Measurements from ENCODE around the gene FAR1. TPM values are rescaled to one million over a fixed set of nuclear protein-coding genes. Genes with fewer than 3 reads are reported as not detected.

FAR1 gene
- total and polyA plus RNA-seq, 4 experiments from 2014 or later: 3.0 to 39.7 (median 22.2) TPM

- no peaks in the 10 kb centered on the region for H3K36me3 ChIP-seq (ENCODE audit: insufficient read depth, low read length)
- no peak overlapping the region for H3K4me3 ChIP-seq (ENCODE audit: low read length in 2 of 2)
- Mint-ChIP-seq H3K9me3 (no peaks in the 10 kb centered on the region), H3K27me3 (no peaks in the 10 kb centered on the region), H3K4me1 (peaks cover 33 to 53% (median 44%) of the 10 kb centered on the region in 4 donors), H3K4me3 (no peak overlapping the region), H3K27ac (peak overlapping the region in 1 of 7 donors; percentile 23), H3K36me3 (peaks cover 2 to 13% of the 10 kb centered on the region in 2 donors)
- no peaks in the 10 kb centered on the region for H3K9me3 ChIP-seq (ENCODE audit: control insufficient read depth in 1 of 2, low read length in 2 of 2)
- intact Hi-C loops (cut with micrococcal nuclease): no loop called here
- H3K4me1 ChIP-seq (ENCODE audit: insufficient read depth, low read length): peaks cover 22% of the 10 kb centered on the region
- no peak overlapping the region for H3K27ac ChIP-seq (ENCODE audit: low read depth, low read length)
- DNase-seq: no peak
- ChIA-PET POLR2A (ENCODE audit: partially characterized antibody) (no interaction called here), CTCF (ENCODE audit: partially characterized antibody) (no interaction called here)
- no peaks in the 10 kb centered on the region for H3K27me3 ChIP-seq (ENCODE audit: insufficient read depth, low read length)
Observed at GRCh38 chr11:13681446-13681845, 13.0 kb downstream of the FAR1 start.

DNA sequence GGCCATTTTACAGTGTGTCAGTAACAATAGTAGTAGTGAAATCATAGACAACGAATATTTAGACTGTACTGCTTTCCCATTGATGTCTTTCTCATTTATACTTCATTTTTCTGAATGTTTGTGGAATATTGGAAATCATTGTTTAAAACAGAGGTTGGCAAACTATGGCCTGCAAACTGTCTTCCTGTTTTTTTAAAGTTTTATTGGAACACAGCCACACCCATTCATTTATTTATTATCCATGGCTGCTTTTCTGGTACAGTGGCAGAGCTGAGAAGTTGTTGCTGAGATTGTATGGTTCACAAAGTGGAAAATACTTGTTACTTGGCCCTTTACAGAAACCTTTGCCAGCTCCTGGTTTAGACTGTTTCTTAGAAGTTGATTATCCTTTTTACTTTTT is 13.7 kb downstream of the FAR1 start:
- no peak overlapping the region for H3K27ac ChIP-seq (ENCODE audit: low read depth, low read length)
- intact Hi-C loops (cut with micrococcal nuclease): no loop called here
- Mint-ChIP-seq H3K27ac (no peak overlapping the region), H3K4me3 (peak overlapping the region in 1 of 8 donors; percentile 17), H3K9me3 (no peaks in the 10 kb centered on the region), H3K36me3 (peaks cover 2 to 13% of the 10 kb centered on the region in 2 donors), H3K27me3 (no peaks in the 10 kb centered on the region), H3K4me1 (peaks cover 31 to 46% (median 39%) of the 10 kb centered on the region in 4 donors)
- H3K36me3 ChIP-seq (ENCODE audit: insufficient read depth, low read length): no peaks in the 10 kb centered on the region
- ChIA-PET CTCF (ENCODE audit: partially characterized antibody) (no interaction called here), POLR2A (ENCODE audit: partially characterized antibody) (no interaction called here)
- no peaks in the 10 kb centered on the region for H3K9me3 ChIP-seq (ENCODE audit: control insufficient read depth in 1 of 2, low read length in 2 of 2)
- no peak for DNase-seq
- no peaks in the 10 kb centered on the region for H3K27me3 ChIP-seq (ENCODE audit: insufficient read depth, low read length)
- peaks cover 22% of the 10 kb centered on the region for H3K4me1 ChIP-seq (ENCODE audit: insufficient read depth, low read length)
- no peak overlapping the region for H3K4me3 ChIP-seq (ENCODE audit: low read length in 2 of 2)

GRCh38 chr11:13685461-13686108 is 17.1 kb downstream of the FAR1 start:
- Mint-ChIP-seq H3K9me3 (peaks cover 0 to 2% (median 0%) of the 10 kb centered on the region in 8 donors), H3K27ac (no peak overlapping the region), H3K4me1 (peaks cover 20 to 29% (median 22%) of the 10 kb centered on the region in 4 donors), H3K4me3 (no peak overlapping the region), H3K36me3 (peaks cover 2 to 24% of the 10 kb centered on the region in 2 donors), H3K27me3 (no peaks in the 10 kb centered on the region)
- H3K4me1 ChIP-seq (ENCODE audit: insufficient read depth, low read length): peaks cover 15% of the 10 kb centered on the region
- ChIA-PET POLR2A (ENCODE audit: partially characterized antibody) (no interaction called here), CTCF (ENCODE audit: partially characterized antibody) (no interaction called here)
- H3K9me3 ChIP-seq (ENCODE audit: control insufficient read depth in 1 of 2, low read length in 2 of 2): no peaks in the 10 kb centered on the region
- no peaks in the 10 kb centered on the region for H3K36me3 ChIP-seq (ENCODE audit: insufficient read depth, low read length)
- DNase-seq: no peak
- no peak overlapping the region for H3K27ac ChIP-seq (ENCODE audit: low read depth, low read length)
- H3K4me3 ChIP-seq (ENCODE audit: low read length in 2 of 2): no peak overlapping the region
- H3K27me3 ChIP-seq (ENCODE audit: insufficient read depth, low read length): no peaks in the 10 kb centered on the region
- intact Hi-C loops (cut with micrococcal nuclease): no loop called here

DNA sequence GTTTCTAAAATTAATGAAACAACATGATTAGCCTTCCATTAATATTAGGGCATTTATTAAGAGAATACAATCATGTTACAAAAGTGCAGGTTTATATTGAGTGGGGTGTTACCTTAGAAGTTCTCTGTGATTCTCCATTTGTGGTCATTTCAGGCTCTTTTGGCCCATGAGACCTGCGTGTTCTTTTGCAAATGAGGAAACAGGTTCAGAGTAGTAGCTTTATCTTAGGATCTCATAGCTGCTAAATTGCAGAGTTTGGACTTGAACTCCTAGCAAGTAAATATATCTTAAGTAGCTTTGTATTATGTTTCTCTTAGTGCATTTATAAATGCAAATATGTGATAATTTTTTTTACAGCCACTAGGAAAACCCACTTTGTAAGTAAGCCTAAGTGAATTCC is 18.3 kb downstream of the FAR1 start:
- POLR2A ChIA-PET (ENCODE audit: partially characterized antibody): interaction anchor here (1.0 kb wide), 1 partner anchor 10 kb away, joined by 4 read pairs; no protein-coding TSS in a partner anchor
- CTCF ChIA-PET (ENCODE audit: partially characterized antibody): interaction anchor here (0.9 kb wide), 1 partner anchor 19 kb away, joined by 3 read pairs; the partner anchor contains the start of gene FAR1

GRCh38 chr11:13687271-13687670 is 18.8 kb downstream of the FAR1 start:
- ChIA-PET POLR2A (ENCODE audit: partially characterized antibody) (interaction anchor here (1.0 kb wide), 1 partner anchor 10 kb away, joined by 4 read pairs; no protein-coding TSS in a partner anchor), CTCF (ENCODE audit: partially characterized antibody) (no interaction called here)
- intact Hi-C loops (cut with micrococcal nuclease): no loop called here
- Histone ChIP-seq H3K4me3 (ENCODE audit: low read length in 2 of 2) (no peak overlapping the region), H3K9me3 (ENCODE audit: control insufficient read depth in 1 of 2, low read length in 2 of 2) (no peaks in the 10 kb centered on the region), H3K4me1 (ENCODE audit: insufficient read depth, low read length) (peaks cover 4% of the 10 kb centered on the region), H3K27ac (ENCODE audit: low read depth, low read length) (no peak overlapping the region), H3K27me3 (ENCODE audit: insufficient read depth, low read length) (no peaks in the 10 kb centered on the region), H3K36me3 (ENCODE audit: insufficient read depth, low read length) (no peaks in the 10 kb centered on the region)
- Mint-ChIP-seq H3K36me3 (peaks cover 2 to 30% of the 10 kb centered on the region in 2 donors), H3K9me3 (peaks cover 0 to 2% (median 0%) of the 10 kb centered on the region in 8 donors), H3K27me3 (no peaks in the 10 kb centered on the region), H3K4me1 (peaks cover 11 to 25% (median 15%) of the 10 kb centered on the region in 4 donors), H3K27ac (no peak overlapping the region), H3K4me3 (no peak overlapping the region)
- DNase-seq: no peak

More for the DNA sequence above, 18.3 kb downstream of the FAR1 start:
- Mint-ChIP-seq H3K4me3 (no peak overlapping the region), H3K27ac (peak overlapping the region in 1 of 7 donors; percentile 19), H3K27me3 (no peaks in the 10 kb centered on the region), H3K36me3 (peaks cover 2 to 30% of the 10 kb centered on the region in 2 donors), H3K4me1 (peaks cover 11 to 25% (median 18%) of the 10 kb centered on the region in 4 donors), H3K9me3 (peaks cover 0 to 2% (median 0%) of the 10 kb centered on the region in 8 donors)
- Histone ChIP-seq H3K36me3 (ENCODE audit: insufficient read depth, low read length) (no peaks in the 10 kb centered on the region), H3K4me1 (ENCODE audit: insufficient read depth, low read length) (peaks cover 7% of the 10 kb centered on the region), H3K4me3 (ENCODE audit: low read length in 2 of 2) (no peak overlapping the region), H3K27ac (ENCODE audit: low read depth, low read length) (no peak overlapping the region), H3K9me3 (ENCODE audit: control insufficient read depth in 1 of 2, low read length in 2 of 2) (no peaks in the 10 kb centered on the region), H3K27me3 (ENCODE audit: insufficient read depth, low read length) (no peaks in the 10 kb centered on the region)
- intact Hi-C loops (cut with micrococcal nuclease): no loop called here
- no peak for DNase-seq

DNA sequence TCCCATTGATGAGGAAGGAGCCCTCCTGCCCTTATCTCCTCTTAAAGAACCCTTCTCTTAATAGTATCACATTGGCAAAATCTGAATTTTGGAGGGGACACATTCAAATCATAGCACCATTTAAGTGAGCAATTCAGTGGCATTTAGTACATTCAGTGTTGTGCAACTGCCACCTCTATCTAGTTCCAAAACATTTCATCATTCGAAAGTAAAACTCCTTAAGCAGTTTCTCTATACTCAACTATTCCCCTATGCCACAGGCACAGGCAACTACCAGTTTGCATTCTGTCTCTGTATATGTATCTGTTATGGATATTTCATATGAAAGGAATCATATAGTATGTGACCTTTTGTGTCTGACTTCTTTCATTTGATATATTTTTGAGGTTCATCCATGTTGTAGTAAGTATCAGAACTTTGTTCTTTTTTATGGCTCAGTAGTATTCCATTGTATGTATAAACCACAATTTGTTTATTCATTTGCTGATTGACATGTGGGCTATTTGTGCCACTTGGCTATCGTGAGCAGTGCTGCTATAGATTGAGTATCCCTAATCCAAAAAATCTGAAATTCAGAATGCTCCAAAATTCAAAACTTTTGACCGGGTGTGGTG is 22.9 kb downstream of the FAR1 start:
- Histone ChIP-seq H3K27ac (ENCODE audit: low read depth, low read length) (no peak overlapping the region), H3K4me1 (ENCODE audit: insufficient read depth, low read length) (no peaks in the 10 kb centered on the region), H3K36me3 (ENCODE audit: insufficient read depth, low read length) (no peaks in the 10 kb centered on the region), H3K9me3 (ENCODE audit: control insufficient read depth in 1 of 2, low read length in 2 of 2) (no peaks in the 10 kb centered on the region), H3K27me3 (ENCODE audit: insufficient read depth, low read length) (no peaks in the 10 kb centered on the region), H3K4me3 (ENCODE audit: low read length in 2 of 2) (no peak overlapping the region)
- Mint-ChIP-seq H3K9me3 (peaks cover 0 to 2% (median 0%) of the 10 kb centered on the region in 8 donors), H3K4me1 (peaks cover 6 to 21% (median 12%) of the 10 kb centered on the region in 4 donors), H3K27ac (peak overlapping the region in 1 of 7 donors; percentile 14), H3K27me3 (no peaks in the 10 kb centered on the region), H3K36me3 (peaks cover 20 to 46% of the 10 kb centered on the region in 2 donors), H3K4me3 (no peak overlapping the region)
- ChIA-PET POLR2A (ENCODE audit: partially characterized antibody) (no interaction called here), CTCF (ENCODE audit: partially characterized antibody) (no interaction called here)
- intact Hi-C loops (cut with micrococcal nuclease): no loop called here
- no peak for DNase-seq

GRCh38 chr11:13692172-13692571 is 23.7 kb downstream of the FAR1 start:
- H3K4me3 ChIP-seq (ENCODE audit: low read length in 2 of 2): no peak overlapping the region
- H3K36me3 Mint-ChIP-seq: peaks cover 24 to 46% of the 10 kb centered on the region in 2 donors
- H3K9me3 Mint-ChIP-seq: peaks cover 0 to 2% (median 0%) of the 10 kb centered on the region in 8 donors
- no peaks in the 10 kb centered on the region for H3K36me3 ChIP-seq (ENCODE audit: insufficient read depth, low read length)
- ChIA-PET POLR2A (ENCODE audit: partially characterized antibody) (no interaction called here), CTCF (ENCODE audit: partially characterized antibody) (no interaction called here)
- no peaks in the 10 kb centered on the region for H3K27me3 ChIP-seq (ENCODE audit: insufficient read depth, low read length)
- no peak for DNase-seq
- no peaks in the 10 kb centered on the region for H3K4me1 ChIP-seq (ENCODE audit: insufficient read depth, low read length)
- H3K9me3 ChIP-seq (ENCODE audit: control insufficient read depth in 1 of 2, low read length in 2 of 2): no peaks in the 10 kb centered on the region
- no peak overlapping the region for H3K4me3 Mint-ChIP-seq
- no peak overlapping the region for H3K27ac ChIP-seq (ENCODE audit: low read depth, low read length)
- H3K27ac Mint-ChIP-seq: no peak overlapping the region
- intact Hi-C loops (cut with micrococcal nuclease): no loop called here
- no peaks in the 10 kb centered on the region for H3K27me3 Mint-ChIP-seq
- peaks cover 6 to 21% (median 12%) of the 10 kb centered on the region in 4 donors for H3K4me1 Mint-ChIP-seq

Measured in CD4-positive, alpha-beta memory T cell (primary cell).